ENCODE results near the gene ZNF518A.
"Not testable (repeated sequence)": the region's sequence is repeated elsewhere in the genome, so short reads cannot be mapped to it uniquely, and the experiment has no call there.

The ZNF518A gene

GRCh38 chr10:96133135-96133534, 3.0 kb downstream of the ZNF518A start:
- DNase-seq (ENCODE audit: low spot score): no peak

- no peak for DNase-seq (ENCODE audit: low spot score)
Measured at GRCh38 chr10:96136810-96137209, 6.7 kb downstream of the ZNF518A start.

DNA sequence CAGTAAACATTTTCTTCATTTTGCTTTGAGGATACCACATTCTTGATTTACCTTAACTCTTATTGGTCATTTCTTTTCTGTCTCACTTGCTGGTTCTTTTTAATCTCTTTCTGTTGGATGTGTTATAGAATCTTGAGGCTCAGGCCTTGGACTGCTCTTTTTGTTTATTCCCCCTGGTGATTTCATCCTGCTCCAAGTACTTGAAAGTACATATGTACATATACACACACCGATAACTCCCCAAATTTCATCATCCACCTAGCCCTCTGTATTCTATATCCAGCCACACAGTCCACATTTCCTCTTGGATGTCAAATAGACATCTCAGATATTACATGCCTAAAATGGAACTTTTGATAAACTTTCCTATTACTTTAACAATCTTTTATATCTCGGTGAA, 7.5 kb downstream of the ZNF518A start:
- DNase-seq (ENCODE audit: low spot score): no peak

DNA sequence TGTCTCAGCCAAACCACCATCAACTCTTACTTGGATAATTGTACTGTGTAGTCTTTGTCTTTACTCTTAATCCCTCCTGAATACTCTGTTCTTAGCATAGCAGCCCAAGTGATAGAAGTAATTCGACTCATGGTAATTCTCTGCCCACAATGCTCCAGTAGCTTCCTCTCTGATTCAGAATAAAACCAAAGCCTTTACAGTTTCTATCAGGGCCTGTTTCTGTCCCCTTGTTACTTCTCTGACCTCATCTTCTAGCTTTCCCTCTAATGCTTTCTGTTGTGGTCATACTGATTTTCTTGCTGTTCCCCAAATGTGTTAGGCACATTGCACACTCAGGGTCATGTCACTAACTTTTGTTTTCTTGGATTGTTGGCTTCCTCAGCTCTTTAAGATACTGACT, 8.0 kb downstream of the ZNF518A start:
- DNase-seq (ENCODE audit: low spot score): no peak

GRCh38 chr10:96152437-96152836, 22.3 kb downstream of the ZNF518A start:
- no peak for DNase-seq (ENCODE audit: low spot score)

DNA sequence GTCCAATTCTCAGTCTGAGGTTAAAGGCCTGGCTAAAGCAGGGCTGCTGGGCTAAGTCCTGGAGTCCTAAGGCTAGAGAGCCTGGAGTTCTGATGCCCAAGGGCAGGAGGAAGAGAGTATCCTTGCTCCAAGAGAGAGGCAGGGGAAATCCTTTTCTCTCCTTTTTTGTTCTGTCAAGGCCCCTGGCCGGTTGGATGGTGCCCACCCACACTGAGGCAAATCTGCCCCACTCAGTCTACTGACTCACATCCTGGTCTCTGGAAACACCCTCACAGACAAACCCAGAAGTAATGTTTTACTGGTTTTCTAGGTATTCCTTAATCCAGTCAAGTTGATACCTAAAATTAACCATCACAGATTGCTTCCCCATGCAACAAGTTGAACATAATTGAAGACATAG, 23.0 kb downstream of the ZNF518A start:
- DNase-seq (ENCODE audit: low spot score): no peak

GRCh38 chr10:96165726-96166125, 35.6 kb downstream of the ZNF518A start:
- no peak for DNase-seq (ENCODE audit: low spot score)

DNA sequence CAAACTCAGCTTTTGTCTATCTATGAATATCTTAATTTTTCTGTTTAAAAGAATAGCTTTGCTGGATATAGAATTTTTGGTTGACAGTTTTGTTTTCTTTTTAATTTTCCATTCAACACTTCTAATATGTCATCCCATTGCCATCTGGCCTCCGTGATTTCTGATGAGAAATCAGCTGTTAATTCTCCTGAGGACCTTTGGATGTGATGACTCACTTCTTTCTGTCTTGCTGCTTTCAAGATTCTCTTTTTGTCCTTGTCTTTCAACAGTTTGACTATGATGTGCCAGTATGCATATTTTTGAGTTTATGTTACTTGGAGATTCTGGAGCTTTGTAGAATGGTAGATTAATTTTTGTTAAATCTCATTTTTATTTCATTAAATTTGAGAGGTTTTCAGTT, 38.4 kb downstream of the ZNF518A start:
- DNase-seq (ENCODE audit: low spot score): no peak

DNA sequence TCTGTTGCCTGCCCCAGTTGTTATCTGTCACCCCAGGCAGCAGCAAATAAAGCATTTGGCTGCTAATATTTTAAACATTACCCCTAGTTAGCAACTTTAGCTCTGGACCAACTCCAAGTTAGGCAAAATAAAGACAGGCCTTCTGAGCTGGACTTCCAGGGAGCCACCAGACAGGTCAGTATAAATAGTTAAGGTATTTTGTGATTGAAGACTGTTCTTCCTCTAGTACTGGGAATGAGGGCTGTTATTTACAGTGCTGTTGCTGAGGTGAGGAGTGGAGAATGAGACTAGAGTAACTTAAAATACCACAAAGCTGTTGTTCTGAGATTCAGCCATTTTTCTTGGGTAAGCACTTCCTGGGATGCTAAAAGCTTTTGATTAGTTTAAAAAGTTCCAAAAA, 40.1 kb downstream of the ZNF518A start:
- DNase-seq (ENCODE audit: low spot score): no peak

- no peak for DNase-seq (ENCODE audit: low spot score)
Measured at GRCh38 chr10:96172666-96173065, 42.6 kb downstream of the ZNF518A start.

GRCh38 chr10:96176985-96177384, 46.9 kb downstream of the ZNF518A start:
- no peak for DNase-seq (ENCODE audit: low spot score)

GRCh38 chr10:96188421-96188820, 58.3 kb downstream of the ZNF518A start:
- DNase-seq (ENCODE audit: low spot score): no peak

DNA sequence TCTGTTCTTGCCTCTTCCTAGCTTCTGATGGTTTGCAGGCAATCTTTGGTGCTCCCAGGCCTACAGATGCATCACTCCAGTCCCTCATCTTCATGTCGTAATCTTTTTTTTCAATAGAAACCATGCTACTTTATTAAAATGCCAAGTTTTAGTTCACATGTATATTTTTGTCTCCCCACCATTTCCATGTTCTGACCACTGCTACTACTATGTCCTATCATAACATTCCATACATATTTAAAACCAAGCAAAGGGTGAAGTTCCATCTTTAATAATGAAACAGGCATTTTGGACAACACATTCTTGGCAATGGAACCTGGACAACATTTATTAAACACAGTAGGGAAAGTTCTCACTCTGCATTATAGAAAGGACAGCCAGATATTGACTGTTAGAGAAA, 58.8 kb downstream of the ZNF518A start:
- DNase-seq (ENCODE audit: low spot score): no peak

- DNase-seq (ENCODE audit: low spot score): not testable (repeated sequence)
Measured at GRCh38 chr10:96189505-96189904, 59.4 kb downstream of the ZNF518A start.

GRCh38 chr10:96201525-96201924, 71.4 kb downstream of the ZNF518A start:
- no peak for DNase-seq (ENCODE audit: low spot score)

GRCh38 chr10:96205580-96205979, 75.5 kb downstream of the ZNF518A start:
- no peak for DNase-seq (ENCODE audit: low spot score)

DNA sequence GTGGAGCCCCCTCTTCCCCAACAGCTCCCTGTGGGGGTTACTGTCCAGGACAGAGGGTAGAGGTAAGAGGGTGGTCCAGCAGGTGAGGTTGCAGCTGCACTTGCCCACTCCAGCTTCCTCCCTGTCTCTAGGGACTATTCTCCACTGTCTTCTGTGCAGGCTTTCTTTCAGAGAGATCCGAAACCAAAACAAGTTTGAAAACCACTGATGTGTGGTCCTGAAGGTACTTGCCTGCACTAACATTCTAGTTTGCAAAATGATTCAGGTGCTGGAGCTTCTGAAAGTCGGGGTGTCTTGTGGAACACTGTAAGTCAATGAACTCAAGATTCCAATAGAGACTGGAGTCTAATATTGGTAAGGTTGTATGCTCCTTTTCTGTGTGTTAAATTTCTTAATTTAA, 78.2 kb downstream of the ZNF518A start:
- no peak for DNase-seq (ENCODE audit: low spot score)

DNA sequence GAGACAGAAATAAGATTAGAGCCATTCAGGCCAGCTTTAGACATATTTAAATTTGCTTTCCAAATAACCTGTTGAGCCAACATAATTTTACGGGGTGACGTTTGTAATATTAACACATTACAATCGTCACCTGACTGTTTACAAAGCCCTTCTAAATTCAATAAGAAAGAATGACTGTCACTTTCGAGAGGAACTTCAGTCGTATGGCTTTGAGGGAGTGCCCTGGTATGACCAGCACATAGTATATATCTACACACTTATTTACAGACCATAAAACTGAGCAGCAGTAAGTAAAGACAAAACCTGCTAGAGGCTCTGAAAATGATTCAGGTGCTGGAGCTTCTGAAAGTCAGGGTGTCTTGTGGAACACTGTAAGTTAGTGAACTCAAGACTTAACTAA, 78.8 kb downstream of the ZNF518A start:
- no peak for DNase-seq (ENCODE audit: low spot score)

DNA sequence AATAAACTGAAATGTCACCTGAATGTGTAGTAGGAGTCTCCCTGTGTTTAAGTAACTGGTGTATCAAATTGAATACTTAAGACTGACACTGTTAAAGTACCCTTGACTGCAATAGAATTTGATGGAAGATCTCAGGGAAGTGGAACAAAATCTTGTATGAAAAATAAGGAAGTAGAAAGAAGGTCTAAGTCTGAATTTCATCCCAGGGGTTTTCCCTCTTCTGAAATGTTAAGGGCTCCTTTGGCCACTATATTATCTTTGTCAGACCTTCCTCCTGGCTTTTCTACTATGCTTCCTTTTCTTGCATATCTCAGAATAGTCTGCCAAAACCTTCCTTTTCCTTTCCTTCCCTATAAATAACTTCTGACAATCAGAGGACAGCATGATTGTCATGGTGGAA, 81.7 kb downstream of the ZNF518A start:
- DNase-seq (ENCODE audit: low spot score): no peak

GRCh38 chr10:96212911-96213310, 82.8 kb downstream of the ZNF518A start:
- DNase-seq (ENCODE audit: low spot score): no peak
